NCI-H2196 treated with DMSO at 0.1 percent for 48 hours (cell line): ENCODE data around the gene PDGFA.

Experiments used
- DNase-seq: peaks from one replicate; lab custom pipeline; 2025; ENCODE audit not compliant: unreplicated experiment; lab: John Stamatoyannopoulos, UW

PDGFA gene

GRCh38 chr7:505171-505570 lies 14.5 kb downstream of the PDGFA start:
- no peak for DNase-seq

GRCh38 chr7:504221-505111 lies 15.2 kb downstream of the PDGFA start:
- DNase-seq, result no peak

- no peak for DNase-seq
Measured at GRCh38 chr7:503575-504111, 16.0 kb downstream of the PDGFA start.

DNA sequence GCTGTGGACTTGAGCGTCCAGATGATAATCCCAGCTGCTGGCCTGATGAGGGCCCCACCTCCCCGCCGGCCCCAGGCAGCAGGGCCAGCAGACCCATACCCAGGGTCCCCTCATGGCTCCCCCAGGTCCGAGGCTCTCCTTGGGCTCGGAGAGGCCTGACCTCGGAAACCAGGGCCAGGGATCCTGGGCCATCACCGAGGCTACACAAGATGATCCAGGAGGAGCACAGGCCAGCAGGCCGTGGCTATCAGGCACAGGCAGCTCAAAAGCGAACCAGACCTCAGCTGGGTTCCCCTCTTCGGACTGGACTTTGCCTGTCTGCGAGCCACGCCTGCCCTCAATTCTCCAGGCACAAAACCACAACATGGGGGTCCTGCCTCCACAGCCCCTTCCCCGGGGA lies 17.4 kb downstream of the PDGFA start:
- no peak for DNase-seq

DNA sequence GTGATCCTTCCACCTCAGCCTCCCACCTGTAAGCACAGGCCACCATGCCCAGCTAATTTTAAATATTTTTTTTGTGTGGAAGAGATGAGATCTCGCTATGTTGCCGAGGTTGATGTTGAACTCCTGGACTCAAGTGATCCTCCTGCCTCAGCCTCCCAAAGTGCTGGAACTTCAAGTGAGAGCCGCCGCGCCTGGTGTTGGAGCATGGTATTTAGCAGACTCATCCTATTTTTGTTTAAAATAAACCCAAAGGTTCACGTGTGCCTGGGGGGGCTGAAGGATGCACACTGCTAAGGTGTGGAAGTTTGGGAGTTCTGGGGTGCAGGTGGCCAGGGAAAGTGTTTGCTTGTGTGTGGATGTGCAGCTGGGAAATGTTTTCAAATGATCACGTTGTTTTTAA lies 18.1 kb downstream of the PDGFA start:
- DNase-seq, result no peak

GRCh38 chr7:500521-501420 lies 18.9 kb downstream of the PDGFA start:
- DNase-seq, result no peak

GRCh38 chr7:499853-500485 lies 19.7 kb downstream of the PDGFA start:
- DNase-seq, result no peak

DNA sequence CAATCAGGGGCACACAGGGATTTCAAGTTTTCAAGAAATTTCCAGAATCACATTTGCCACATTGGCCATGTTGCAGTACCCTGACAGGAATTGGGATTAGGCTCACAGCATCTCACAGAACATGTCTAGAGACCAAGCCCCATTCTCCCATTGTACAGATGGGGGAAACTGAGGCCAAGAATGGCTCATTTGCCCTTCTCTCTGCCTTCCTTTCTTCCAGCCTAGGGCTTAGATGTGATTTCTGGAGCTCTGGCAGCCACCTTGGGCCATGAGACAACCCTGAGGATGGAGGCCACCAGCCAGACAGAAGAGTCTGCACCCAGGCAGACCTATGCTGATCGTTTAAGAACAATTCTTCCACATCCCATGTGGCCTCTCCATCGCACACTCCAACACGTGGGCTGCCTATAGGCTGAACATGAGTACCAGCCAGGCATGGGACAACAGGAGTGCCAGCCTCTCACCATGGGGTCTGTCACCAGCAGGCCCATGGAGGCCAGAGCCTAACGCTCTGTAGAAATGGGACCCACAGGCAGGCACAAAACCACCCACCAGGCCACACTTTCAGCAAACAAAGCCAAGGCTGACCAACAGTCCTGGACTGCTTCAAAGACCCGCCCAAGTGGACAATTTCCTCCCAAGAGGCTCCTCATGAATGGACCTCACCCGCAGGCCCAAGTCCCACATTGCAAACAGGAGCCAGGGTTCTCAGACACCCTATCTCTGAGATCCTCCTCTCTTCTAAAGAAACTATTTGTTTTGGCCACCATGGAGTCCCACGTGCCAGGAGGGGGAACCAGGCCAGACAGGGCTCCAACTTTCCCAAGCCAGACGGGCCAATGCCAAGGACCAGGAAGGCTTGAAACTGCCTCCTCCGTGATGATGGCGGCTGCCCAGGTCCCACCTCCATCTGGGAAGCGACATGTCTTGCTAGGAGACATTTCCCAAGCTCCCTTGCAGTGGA lies 20.7 kb downstream of the PDGFA start:
- DNase-seq, result no peak

- no peak for DNase-seq
Measured at GRCh38 chr7:497946-498655, 21.5 kb downstream of the PDGFA start.

- no peak for DNase-seq
Measured at GRCh38 chr7:497346-497745, 22.3 kb downstream of the PDGFA start.

- no peak for DNase-seq
Measured at GRCh38 chr7:496528-497295, 22.9 kb downstream of the PDGFA start.

GRCh38 chr7:495761-496321 lies 23.8 kb downstream of the PDGFA start:
- no peak for DNase-seq

DNA sequence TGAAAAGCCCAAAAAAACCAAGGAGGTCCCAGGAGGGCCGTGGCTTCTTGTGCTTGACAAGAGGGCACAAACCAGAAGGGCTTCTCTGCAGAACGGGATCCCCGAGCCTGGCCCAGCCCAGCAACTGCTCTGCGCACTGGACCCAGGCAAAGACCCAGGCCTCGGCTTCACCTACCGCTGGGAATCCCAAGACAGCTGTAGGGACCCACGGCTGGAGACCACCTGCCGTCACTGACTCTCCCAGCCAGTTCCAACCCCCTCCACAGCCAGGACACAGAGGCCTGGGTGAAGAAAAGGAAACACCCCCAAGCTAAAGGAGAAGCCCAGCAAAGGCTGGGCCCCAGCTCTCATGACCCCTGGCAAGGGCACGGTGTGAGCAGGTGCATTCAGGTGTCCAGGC lies 24.3 kb downstream of the PDGFA start:
- DNase-seq, result no peak

- no peak for DNase-seq
Measured at GRCh38 chr7:494906-495305, 24.7 kb downstream of the PDGFA start.

DNA sequence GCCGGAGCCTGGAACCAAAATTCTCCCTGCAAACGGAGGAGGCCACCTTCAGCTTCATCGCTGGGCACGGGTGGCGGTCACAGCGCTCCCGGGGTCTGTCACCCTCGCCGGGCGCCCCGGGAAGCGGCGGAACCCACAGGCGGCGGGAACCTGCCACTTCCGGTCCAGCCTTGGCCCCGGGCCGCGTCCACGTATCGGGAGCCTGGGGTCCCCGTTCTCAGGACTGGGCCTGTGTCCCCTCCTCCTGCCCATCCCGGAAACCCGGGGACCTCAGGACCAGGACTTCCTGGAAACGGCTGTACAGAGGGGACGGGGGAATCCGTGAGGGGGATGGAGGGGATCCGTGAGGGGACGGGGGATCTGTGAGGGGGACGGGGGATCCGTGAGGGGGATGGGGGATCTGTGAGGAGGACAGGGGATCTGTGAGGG lies 25.4 kb downstream of the PDGFA start:
- DNase-seq, result no peak

DNA sequence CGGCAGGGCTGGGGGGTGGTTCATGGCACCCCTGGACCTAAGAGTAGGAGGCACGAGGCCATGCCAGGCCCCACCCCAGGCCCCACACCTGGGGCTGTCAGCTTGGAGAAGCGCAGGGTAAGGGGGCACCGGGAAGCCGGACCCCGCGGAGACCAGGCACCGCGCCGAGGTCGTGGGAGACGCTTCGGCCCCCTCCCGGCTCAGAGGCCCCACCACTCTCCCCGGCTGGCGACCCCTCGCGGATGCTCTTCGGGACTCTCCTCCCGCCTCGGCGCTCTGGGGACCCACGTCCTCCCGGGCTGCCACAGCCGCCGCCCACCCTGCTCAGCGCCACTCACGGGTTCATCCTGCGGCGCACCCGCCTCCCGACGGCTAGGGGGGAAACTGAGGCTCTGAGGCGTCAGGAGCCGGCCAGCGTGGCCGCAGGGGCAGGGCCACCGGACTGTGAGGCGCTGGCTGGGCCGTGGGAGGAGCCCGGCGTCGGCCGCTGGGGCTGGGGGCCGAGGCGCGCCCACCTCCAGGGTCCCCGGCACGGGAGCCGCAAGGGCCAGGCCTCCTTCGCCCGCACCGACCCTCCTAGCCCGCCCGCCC lies 25.9 kb downstream of the PDGFA start:
- no peak for DNase-seq

DNA sequence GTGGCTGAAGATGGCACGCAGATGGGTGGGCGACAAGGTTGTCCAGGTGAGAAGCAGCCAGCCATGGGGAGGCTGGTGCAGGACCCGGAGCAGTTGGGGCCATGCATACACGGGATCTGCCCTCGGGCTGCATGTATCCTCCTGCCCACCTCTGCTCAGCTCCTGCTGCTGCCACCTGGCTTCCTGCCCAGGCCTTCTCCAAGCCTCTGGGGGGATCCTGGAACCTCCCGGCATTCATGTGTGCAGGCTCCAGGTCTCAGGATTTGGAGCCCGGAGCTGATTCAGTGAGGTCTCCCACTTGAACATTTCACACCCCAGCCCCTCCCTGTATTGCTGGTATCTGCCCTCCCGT lies 27.0 kb downstream of the PDGFA start:
- DNase-seq, result no peak
